ENCODE data around the gene PKP3.
"Not testable (repeated sequence)": the region's sequence is repeated elsewhere in the genome, so short reads cannot be mapped to it uniquely, and the experiment has no call there.

Gene PKP3

GRCh38 chr11:396511-396947, 2.5 kb downstream of the PKP3 start:
- no peak for DNase-seq

GRCh38 chr11:396948-397548, 3.0 kb downstream of the PKP3 start:
- no peak for DNase-seq

DNA sequence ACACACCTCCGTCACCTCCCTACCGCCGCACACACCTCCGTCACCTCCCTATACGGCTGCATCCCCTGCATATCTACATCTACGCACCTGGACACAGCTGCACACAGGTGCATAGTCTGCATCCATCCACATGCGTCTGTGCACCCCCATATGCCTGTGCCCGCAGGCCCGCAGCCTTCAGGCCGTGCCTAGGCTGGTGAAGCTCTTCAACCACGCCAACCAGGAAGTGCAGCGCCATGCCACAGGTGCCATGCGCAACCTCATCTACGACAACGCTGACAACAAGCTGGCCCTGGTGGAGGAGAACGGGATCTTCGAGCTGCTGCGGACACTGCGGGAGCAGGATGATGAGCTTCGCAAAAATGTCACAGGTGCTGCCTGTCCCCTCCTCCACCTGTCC, 4.8 kb downstream of the PKP3 start:
- no peak for DNase-seq

DNA sequence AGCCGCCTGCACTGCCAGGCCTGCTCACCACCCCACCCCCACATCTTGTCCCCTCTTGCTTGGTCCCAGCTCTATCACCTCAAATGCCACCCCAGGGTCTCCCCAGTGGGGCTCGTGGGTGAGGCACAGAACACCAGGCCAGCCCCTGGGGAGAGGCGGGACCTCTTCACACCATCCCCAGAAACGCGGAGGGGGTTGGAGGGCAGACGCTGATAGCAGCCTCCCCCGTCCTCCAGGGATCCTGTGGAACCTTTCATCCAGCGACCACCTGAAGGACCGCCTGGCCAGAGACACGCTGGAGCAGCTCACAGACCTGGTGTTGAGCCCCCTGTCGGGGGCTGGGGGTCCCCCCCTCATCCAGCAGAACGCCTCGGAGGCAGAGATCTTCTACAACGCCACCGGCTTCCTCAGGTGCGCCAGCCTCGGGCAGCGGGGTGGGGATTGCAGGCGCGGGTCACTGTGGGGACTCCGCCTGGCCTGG, 5.8 kb downstream of the PKP3 start:
- DNase-seq: no peak

- DNase-seq: no peak
Observed at GRCh38 chr11:400241-400689, 6.3 kb downstream of the PKP3 start.

DNA sequence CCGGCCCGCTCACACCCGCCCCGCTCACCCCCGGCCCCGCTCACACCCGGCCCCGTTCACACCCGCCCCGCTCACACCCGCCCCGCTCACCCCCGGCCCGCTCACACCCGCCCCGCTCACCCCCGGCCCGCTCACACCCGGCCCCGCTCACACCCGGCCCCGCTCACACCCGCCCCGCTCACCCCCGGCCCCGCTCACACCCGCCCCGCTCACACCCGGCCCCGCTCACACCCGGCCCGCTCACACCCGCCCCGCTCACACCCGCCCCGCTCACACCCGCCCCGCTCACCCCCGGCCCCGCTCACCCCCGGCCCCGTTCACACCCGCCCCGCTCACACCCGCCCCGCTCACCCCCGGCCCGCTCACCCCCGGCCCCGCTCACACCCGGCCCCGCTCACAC, 7.2 kb downstream of the PKP3 start:
- DNase-seq: not testable (repeated sequence)

- DNase-seq: no peak
Observed at GRCh38 chr11:403021-403760, 9.2 kb downstream of the PKP3 start.

DNA sequence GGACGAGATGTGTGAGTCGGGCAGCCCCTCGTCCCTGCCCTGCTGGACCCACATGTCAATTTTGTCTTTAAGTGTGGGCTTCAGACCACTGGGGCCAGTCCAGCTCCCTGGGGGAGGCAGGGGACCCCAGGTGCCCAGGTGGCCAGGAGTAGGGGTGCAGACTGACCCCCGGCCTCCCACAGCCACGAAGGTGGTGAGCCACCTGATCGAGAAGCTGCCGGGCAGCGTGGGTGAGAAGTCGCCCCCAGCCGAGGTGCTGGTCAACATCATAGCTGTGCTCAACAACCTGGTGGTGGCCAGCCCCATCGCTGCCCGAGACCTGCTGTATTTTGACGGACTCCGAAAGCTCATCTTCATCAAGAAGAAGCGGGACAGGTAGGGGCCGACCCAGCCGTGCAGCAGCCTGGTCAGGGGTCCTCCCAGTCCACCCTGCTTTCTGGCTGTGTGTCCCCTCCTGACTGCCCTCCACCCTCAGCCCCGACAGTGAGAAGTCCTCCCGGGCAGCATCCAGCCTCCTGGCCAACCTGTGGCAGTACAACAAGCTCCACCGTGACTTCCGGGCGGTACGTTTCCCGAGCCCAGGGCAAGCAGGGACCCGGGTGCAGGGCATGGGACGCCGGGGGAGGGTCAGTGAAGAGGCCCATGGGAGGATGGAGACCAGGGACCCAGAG, 9.9 kb downstream of the PKP3 start:
- DNase-seq: no peak

- DNase-seq: no peak
Observed at GRCh38 chr11:404551-405264, 10.7 kb downstream of the PKP3 start.

DNA sequence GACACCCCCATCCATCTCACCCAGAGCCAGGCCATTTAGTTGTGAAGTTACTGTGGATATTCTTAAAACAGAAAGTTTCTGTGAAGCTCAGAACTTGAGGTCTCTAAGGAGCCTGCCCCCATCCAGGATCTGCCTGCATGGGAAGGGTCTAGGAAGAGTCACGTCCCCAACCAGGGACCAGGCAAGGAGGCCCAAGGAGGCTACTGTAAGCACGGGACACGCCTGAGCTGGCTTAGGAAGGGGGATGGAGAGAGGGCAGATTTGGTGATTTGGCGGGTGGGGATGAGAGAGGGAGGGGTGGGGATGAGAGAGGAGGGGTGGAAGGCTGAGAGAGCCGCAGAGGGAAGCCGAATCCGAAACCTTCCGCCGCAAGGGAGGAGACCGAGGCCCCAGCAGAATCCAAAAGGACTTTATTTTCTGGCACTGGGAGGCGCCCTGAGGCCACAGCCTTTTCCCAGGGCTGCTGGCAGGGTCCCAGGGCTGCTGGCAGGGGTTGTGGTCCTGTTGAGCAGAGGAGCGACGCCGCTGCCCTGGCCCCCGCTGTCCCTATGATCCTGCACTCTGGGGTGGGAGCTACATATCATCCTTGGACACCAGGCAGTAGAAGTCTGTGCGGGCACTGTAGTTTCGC, 11.4 kb downstream of the PKP3 start:
- no peak for DNase-seq

GRCh38 chr11:405954-406795, 12.2 kb downstream of the PKP3 start:
- DNase-seq: no peak

DNA sequence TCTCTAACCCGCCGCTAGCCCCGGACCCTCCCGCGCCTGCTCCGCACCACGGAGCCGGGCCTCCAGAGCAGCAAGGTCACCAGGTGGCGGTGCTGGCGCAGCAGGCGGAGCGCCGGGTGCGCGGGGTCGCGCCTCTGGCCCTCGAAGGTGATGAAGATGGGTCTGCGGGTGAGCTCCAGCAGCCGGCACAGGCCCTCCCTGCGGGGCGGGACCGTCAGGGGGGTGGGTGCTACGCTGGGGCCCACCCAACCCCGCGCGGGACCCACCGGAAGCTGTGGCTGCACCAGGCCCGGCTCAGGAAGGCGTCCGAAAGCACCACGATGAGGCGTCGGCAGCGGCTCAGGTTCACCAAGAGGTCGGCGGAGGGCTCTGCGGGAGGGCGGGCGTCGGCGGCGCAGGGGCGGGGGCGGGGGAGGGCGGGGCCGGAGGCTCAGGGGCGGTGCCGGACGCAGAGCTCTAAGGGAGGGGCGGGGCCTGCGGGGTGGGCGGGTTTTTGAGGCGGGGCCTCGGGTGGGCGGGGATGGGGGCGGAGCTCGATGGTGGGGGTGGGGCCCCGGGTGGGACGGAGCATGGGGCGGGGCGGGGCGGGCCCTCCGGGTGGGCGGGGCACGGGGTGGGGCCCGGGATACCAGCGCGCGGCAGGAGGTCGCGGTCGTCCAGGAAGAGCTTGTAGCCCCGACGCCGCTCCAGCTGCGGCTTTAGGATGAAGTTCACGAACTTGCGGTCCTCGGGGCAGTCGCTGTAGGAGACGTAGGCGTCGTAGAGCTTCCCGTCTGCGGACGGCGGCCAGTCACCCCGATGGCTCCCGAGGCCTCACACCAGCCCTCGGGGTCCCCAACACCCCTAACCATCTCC, 13.0 kb downstream of the PKP3 start:
- DNase-seq: no peak

- DNase-seq: no peak
Observed at GRCh38 chr11:407651-408123, 13.7 kb downstream of the PKP3 start.

GRCh38 chr11:408154-409007, 14.4 kb downstream of the PKP3 start:
- DNase-seq: no peak

DNA sequence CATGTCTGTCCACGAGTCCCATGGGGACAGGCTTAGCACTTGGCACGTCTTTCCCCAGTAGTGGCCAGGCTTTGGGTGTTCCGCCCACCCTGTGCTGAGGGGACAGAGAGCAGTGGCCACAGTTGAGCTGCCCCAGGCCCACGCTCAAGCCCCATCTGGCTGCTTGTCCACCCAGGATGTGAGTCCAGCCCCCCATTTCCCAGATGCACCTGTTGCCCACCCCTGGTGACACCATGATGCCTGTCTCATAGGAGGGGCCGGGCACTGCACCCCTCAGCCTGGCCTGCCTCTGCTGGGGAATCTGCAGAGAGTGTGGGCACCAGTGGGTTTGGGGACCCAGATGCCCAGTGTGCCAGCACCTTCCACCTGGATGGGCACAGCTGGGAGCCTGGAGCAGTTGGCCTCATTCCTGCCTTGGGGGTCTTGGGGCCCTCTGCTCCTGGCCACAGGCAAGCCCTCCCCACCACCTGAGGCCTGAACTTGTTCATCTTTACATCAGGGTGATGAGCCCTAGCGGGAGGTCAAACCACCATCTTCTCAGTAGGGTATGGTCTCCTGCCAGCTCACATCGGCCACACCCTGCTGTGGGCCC, 15.1 kb downstream of the PKP3 start:
- DNase-seq: no peak

DNA sequence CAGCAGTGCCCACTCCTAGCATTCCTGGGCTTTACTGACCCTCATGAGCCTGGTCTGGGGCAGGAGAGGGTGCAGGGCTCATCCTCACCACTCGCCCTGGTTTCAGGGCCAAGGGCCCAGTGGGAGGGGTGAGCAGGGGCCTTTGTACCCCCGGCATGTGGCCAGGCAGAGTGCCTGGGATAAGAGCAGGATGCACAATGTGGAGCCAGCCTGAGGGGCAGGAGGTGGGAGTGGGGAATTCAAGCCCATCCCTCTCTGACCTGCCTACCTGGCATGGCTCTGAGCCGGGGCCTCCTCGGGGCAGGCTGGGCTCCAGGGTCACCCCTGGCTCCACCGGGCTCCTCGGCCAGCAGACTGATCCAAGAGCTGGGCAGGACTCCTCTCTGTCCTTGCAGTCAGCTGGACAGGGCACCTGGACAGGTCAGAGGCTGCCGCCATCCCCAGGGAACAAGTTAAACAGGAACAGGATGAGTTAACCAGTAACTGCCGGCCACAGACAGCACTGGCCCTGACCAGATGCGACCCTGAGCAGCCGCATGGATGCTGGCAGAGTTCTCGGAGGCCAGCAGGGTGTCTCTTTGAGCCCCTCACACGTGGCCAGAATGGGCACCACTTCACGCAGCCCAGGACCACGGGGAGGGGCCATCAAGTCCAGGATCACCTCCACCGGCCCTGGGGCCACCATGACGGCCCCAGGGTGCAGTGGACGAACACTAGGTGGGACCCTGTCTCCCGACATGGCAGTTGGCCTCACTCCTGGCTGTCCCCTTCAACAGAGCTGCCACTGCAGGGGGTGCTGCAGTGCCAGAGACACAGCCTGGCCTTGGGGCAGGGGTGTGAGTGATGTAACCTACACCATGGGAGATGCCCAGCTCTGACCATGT, 15.8 kb downstream of the PKP3 start:
- DNase-seq: no peak

DNA sequence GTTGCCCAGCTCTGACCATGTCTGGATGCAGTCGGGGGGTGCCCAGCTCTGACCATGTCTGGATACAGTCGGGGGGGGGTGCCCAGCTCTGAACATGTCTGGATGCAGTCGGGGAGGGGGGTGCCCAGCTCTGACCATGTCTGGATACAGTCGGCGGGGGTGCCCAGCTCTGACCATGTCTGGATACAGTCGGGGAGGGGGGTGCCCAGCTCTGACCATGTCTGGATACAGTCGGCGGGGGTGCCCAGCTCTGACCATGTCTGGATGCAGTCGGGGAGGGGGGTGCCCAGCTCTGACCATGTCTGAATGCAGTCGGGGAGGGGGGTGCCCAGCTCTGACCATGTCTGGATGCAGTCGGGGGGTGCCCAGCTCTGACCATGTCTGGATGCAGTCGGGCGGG, 16.7 kb downstream of the PKP3 start:
- not testable (repeated sequence) for DNase-seq

DNA sequence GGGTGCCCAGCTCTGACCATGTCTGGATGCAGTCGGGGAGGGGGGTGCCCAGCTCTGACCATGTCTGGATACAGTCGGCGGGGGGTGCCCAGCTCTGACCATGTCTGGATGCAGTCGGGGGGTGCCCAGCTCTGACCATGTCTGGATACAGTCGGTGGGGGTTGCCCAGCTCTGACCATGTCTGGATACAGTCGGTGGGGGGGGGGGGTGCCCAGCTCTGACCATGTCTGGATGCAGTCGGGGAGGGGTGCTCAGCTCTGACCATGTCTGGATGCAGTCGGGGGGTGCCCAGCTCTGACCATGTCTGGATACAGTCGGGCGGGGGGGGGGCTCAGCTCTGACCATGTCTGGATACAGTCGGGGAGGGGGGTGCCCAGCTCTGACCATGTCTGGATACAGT, 17.5 kb downstream of the PKP3 start:
- DNase-seq: not testable (repeated sequence)
